PC-9 (cell line): ENCODE data around the gene LAMA2. TPM values are rescaled to one million over a fixed set of nuclear protein-coding genes. Genes with fewer than 3 reads are reported as not detected.

Experiments used
- BruUV-seq: library from RNA; stranded (reverse); fragments of 400-500 nt; replicated peaks from 2 replicates; lab custom pipeline; 2021; lab: Mats Ljungman, UMichigan
- CTCF ChIA-PET: fragments of 300-600 bp; sonication (Branson Sonifier 250); formaldehyde crosslinking; loops from one replicate; lab custom pipeline; 2022; ENCODE audit warnings: antibody characterized with exemption; lab: Charles Lee
- POLR2A ChIA-PET: fragments of 300-600 bp; sonication (Branson Sonifier 250); formaldehyde crosslinking; loops from one replicate; lab custom pipeline; 2022; ENCODE audit warnings: antibody characterized with exemption; ENCODE audit not compliant: unreplicated experiment; lab: Charles Lee
- DNase-seq, 2 experiments: peaks; one replicate each; pipeline versions ENCODE4 v3.0.0 to v3.0.0-alpha.2; 2015 to 2022; ENCODE audit warnings: mixed read lengths in 1 of 2
- H2AFZ ChIP-seq: fragments of 200-600 bp; sonication (generic); 2 replicates; pipeline ENCODE4 v1.8.1; 2017; ENCODE audit warnings: antibody characterized with exemption
- H3F3A ChIP-seq: fragments of 200-600 bp; sonication (generic); 2 replicates; pipeline ENCODE4 v1.8.1; 2017; ENCODE audit warnings: antibody characterized with exemption, mild to moderate bottlenecking, low read depth; ENCODE audit not compliant: insufficient read depth
- H3K27ac ChIP-seq: fragments of 200-600 bp; sonication (generic); 2 replicates; pipeline ENCODE4 v1.6.1; 2016; ENCODE audit warnings: mixed run types
- H3K27me3 ChIP-seq: fragments of 200-600 bp; sonication (generic); 2 replicates; pipeline ENCODE4 v1.6.1; 2016; ENCODE audit warnings: low read depth, mixed run types; ENCODE audit not compliant: insufficient read depth
- H3K36me3 ChIP-seq: fragments of 200-600 bp; sonication (generic); 2 replicates; pipeline ENCODE4 v1.6.1; 2016; ENCODE audit warnings: low read depth, mixed run types
- H3K4me1 ChIP-seq: fragments of 200-600 bp; sonication (generic); replicated peaks from 2 replicates; pipeline ENCODE4 v1.6.1; 2016; ENCODE audit warnings: mixed run types; ENCODE audit not compliant: insufficient read depth
- H3K4me2 ChIP-seq: fragments of 200-600 bp; sonication (generic); 2 replicates; pipeline ENCODE4 v1.6.1; 2017; ENCODE audit warnings: mixed run types
- H3K4me3 ChIP-seq: fragments of 200-600 bp; sonication (generic); 2 replicates; pipeline ENCODE4 v1.6.1; 2016; ENCODE audit warnings: mixed run types
- H3K79me2 ChIP-seq: fragments of 200-600 bp; sonication (generic); 2 replicates; pipeline ENCODE4 v1.6.1; 2017; ENCODE audit warnings: low read depth, mixed run types
- H3K9me2 ChIP-seq: fragments of 200-600 bp; sonication (generic); 2 replicates; pipeline ENCODE4 v1.8.1; 2017; ENCODE audit warnings: mild to moderate bottlenecking; ENCODE audit not compliant: insufficient read depth
- H3K9me3 ChIP-seq: fragments of 200-600 bp; sonication (generic); 2 replicates; pipeline ENCODE4 v1.8.1; 2016; ENCODE audit warnings: low read depth; ENCODE audit not compliant: insufficient read depth
- H4K20me1 ChIP-seq: fragments of 200-600 bp; sonication (generic); 2 replicates; pipeline ENCODE4 v1.8.1; 2017; ENCODE audit not compliant: insufficient read depth
- CTCF ChIP-seq: fragments of 200-600 bp; sonication (generic); conservative IDR thresholded peaks from 2 replicates; pipeline ENCODE4 v1.6.1; 2017; ENCODE audit warnings: mixed run types, antibody characterized with exemption, mild to moderate bottlenecking, moderate library complexity
- EZH2 ChIP-seq: fragments of 200-600 bp; sonication (generic); IDR thresholded peaks from 2 replicates; pipeline ENCODE4 v1.8.0; 2017; ENCODE audit warnings: antibody characterized with exemption, low read depth
- intact Hi-C: fragments of 100-400 bp; cut with micrococcal nuclease; formaldehyde crosslinking; loops from one replicate; pipeline ENCODE4 v1.10.0; 2022; ENCODE audit not compliant: unreplicated experiment
- total RNA-seq: library from RNA; stranded (reverse); gene quantifications from 2 replicates; pipeline ENCODE4 v1.2.3, GENCODE V29; 2021

The LAMA2 gene
- total RNA-seq, 1 experiment from 2014 or later, result 2.8 TPM

GRCh38 chr6:129110690-129111343 lies 227.9 kb downstream of the LAMA2 start:
- H3K27ac ChIP-seq, result no peak overlapping the region
- 0 out of 2 replicates have a peak, but pooled peaks cover 7% of the 10 kb centered on the region for H3K9me2 ChIP-seq
- H4K20me1 ChIP-seq, result no peaks in the 10 kb centered on the region
- ChIA-PET CTCF (no interaction called here), POLR2A (no interaction called here)
- H3K4me3 ChIP-seq, result no peak overlapping the region
- no peaks in the 10 kb centered on the region for H3K27me3 ChIP-seq
- TF ChIP-seq CTCF (no peak), EZH2 (no peak)
- DNase-seq, result no peak
- no peaks in the 10 kb centered on the region for H3K9me3 ChIP-seq
- no peaks in the 10 kb centered on the region for H3K36me3 ChIP-seq
- no peak overlapping the region for H2AFZ ChIP-seq
- no TSS peak for BruUV-seq
- no peaks in the 10 kb centered on the region for H3K4me1 ChIP-seq
- intact Hi-C loops, result no loop called here
- no peaks in the 10 kb centered on the region for H3F3A ChIP-seq
- no peaks in the 10 kb centered on the region for H3K79me2 ChIP-seq
- no peak overlapping the region for H3K4me2 ChIP-seq

- H3K4me2 ChIP-seq, result no peak overlapping the region
- no peaks in the 10 kb centered on the region for H3K4me1 ChIP-seq
- no peaks in the 10 kb centered on the region for H3K9me3 ChIP-seq
- no peaks in the 10 kb centered on the region for H3F3A ChIP-seq
- BruUV-seq, result no TSS peak
- H3K9me2 ChIP-seq, result 0 out of 2 replicates have a peak, but pooled peaks cover 7% of the 10 kb centered on the region
- H2AFZ ChIP-seq, result no peak overlapping the region
- TF ChIP-seq CTCF, result no peak
- TF ChIP-seq EZH2, result no peak
- intact Hi-C loops, result no loop called here
- DNase-seq, result no peak
- no peak overlapping the region for H3K4me3 ChIP-seq
- no peak overlapping the region for H3K27ac ChIP-seq
- no peaks in the 10 kb centered on the region for H3K27me3 ChIP-seq
- no peaks in the 10 kb centered on the region for H3K79me2 ChIP-seq
- ChIA-PET POLR2A (no interaction called here), CTCF (no interaction called here)
- H3K36me3 ChIP-seq, result no peaks in the 10 kb centered on the region
- H4K20me1 ChIP-seq, result no peaks in the 10 kb centered on the region
These were observed 228.4 kb downstream of the LAMA2 start for GRCh38 chr6:129111346-129111745.

GRCh38 chr6:129111853-129112252 lies 228.9 kb downstream of the LAMA2 start:
- Histone ChIP-seq H3K9me3 (no peaks in the 10 kb centered on the region), H3K4me2 (no peak overlapping the region), H3F3A (no peaks in the 10 kb centered on the region), H3K79me2 (no peaks in the 10 kb centered on the region), H4K20me1 (no peaks in the 10 kb centered on the region), H3K27me3 (no peaks in the 10 kb centered on the region), H3K9me2 (0 out of 2 replicates have a peak, but pooled peaks cover 7% of the 10 kb centered on the region), H3K36me3 (no peaks in the 10 kb centered on the region), H3K4me3 (no peak overlapping the region), H3K27ac (no peak overlapping the region), H3K4me1 (no peaks in the 10 kb centered on the region), H2AFZ (no peak overlapping the region)
- CTCF ChIA-PET, result no interaction called here
- POLR2A ChIA-PET, result no interaction called here
- no TSS peak for BruUV-seq
- intact Hi-C loops, result no loop called here
- no peak for TF ChIP-seq CTCF
- DNase-seq, result no peak
